Mesothelial cell of epicardium (in vitro differentiated cells): ENCODE results near the gene PELO. TPM values are rescaled to one million over a fixed set of nuclear protein-coding genes. Genes with fewer than 3 reads are reported as not detected.

Source experiments
- DNase-seq, 2 experiments: peaks; one replicate each; pipeline ENCODE4 v3.0.0; 2021; ENCODE audit warnings: low spot score in 2 of 2; ENCODE audit not compliant: unreplicated experiment in 2 of 2
- H3K27ac Mint-ChIP-seq: 2 replicates; pipeline ENCODE4 v1.8.0; 2021; ENCODE audit warnings: mixed read lengths
- H3K27me3 Mint-ChIP-seq: 2 replicates; pipeline ENCODE4 v1.8.0; 2021; ENCODE audit warnings: low read depth, mixed read lengths
- H3K36me3 Mint-ChIP-seq: 2 replicates; pipeline ENCODE4 v1.8.0; 2021; ENCODE audit warnings: mixed read lengths
- H3K4me1 Mint-ChIP-seq: 2 replicates; pipeline ENCODE4 v1.8.0; 2021; ENCODE audit warnings: mixed read lengths
- H3K4me3 Mint-ChIP-seq: 2 replicates; pipeline ENCODE4 v1.8.0; 2021; ENCODE audit warnings: mild to moderate bottlenecking, moderate library complexity, mixed read lengths
- H3K9me3 Mint-ChIP-seq: 2 replicates; pipeline ENCODE4 v1.8.0; 2021; ENCODE audit warnings: mixed read lengths
- CTCF ChIP-seq: fragments of 200-600 bp; sonication (generic); IDR thresholded peaks from one replicate; pipeline ENCODE4 v1.5.0; 2021; ENCODE audit warnings: antibody characterized with exemption; ENCODE audit not compliant: unreplicated experiment
- total RNA-seq: library from RNA; stranded (reverse); gene quantifications from 3 replicates; pipeline ENCODE4 v1.2.1, GENCODE V29; 2021

Gene PELO
- total RNA-seq, 1 donor from 2014 or later: 14.0 TPM

DNA sequence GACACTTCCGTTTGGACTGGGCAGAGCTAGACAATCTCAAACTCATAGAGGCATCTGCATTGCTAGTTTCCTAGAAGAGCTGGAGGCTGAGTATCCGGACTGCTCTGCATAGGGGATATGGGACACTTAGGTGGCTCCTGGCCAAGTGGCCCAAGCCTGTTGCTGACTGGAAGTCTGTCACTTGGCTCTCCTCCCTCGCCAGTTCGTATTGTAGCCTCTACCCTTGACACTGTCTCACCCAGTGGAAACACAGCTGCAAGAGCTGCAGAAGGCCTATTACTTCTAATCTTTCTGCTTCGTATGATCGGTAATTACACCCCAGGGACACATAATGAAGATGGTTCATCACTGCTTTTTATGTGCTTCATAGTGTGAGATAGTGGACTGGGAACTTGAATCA, 34.7 kb downstream of the PELO start:
- no peak for DNase-seq
- Mint-ChIP-seq H3K27me3 (no peaks in the 10 kb centered on the region), H3K36me3 (no peaks in the 10 kb centered on the region), H3K9me3 (peaks cover 6% of the 10 kb centered on the region), H3K27ac (no peak overlapping the region), H3K4me3 (no peak overlapping the region), H3K4me1 (no peaks in the 10 kb centered on the region)
- no peak for TF ChIP-seq CTCF

DNA sequence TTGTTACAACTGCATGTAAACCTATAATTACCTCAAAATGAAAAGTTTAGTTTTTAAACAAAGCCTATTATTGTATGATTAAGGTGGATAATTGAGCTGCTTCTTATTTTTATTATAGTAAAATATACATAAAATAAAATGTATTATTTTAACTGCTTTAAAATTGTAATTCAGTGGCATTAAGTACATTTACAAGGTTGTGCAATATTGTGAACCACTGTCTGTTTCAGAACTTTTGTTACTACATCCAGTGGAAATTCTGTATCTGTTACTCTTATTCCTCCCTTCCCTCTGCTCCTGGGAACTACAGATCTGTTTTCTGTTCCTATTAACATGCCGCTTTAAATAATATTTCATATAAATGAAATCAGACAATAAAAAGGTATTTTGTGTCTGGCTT, 37.1 kb downstream of the PELO start:
- no peak overlapping the region for H3K27ac Mint-ChIP-seq
- H3K4me3 Mint-ChIP-seq: no peak overlapping the region
- peaks cover 12% of the 10 kb centered on the region for H3K9me3 Mint-ChIP-seq
- no peaks in the 10 kb centered on the region for H3K27me3 Mint-ChIP-seq
- TF ChIP-seq CTCF: no peak
- no peak for DNase-seq
- no peaks in the 10 kb centered on the region for H3K4me1 Mint-ChIP-seq
- no peaks in the 10 kb centered on the region for H3K36me3 Mint-ChIP-seq

GRCh38 chr5:52825826-52826225, 38.1 kb downstream of the PELO start:
- peaks cover 12% of the 10 kb centered on the region for H3K9me3 Mint-ChIP-seq
- no peaks in the 10 kb centered on the region for H3K27me3 Mint-ChIP-seq
- no peak for TF ChIP-seq CTCF
- no peak overlapping the region for H3K4me3 Mint-ChIP-seq
- H3K4me1 Mint-ChIP-seq: no peaks in the 10 kb centered on the region
- no peaks in the 10 kb centered on the region for H3K36me3 Mint-ChIP-seq
- H3K27ac Mint-ChIP-seq: no peak overlapping the region
- no peak for DNase-seq

DNA sequence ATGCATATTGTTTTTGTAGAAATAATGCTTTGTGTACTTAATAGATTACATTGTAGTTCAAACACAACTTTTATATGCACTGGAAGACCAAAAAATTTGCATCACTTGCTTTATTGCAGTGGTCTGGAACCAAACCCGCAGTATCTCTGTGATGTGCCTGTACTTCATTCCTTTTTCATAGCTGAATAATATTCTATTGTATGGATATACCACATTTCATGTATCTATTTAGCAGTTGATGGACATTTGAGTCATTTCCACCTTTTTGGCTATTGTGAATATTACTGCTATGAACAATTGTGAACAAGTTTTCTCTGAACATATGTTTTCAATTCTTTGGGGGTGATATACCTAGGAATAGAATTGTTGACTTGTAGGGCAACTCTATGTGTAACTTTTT, 40.1 kb downstream of the PELO start:
- Mint-ChIP-seq H3K4me1 (no peaks in the 10 kb centered on the region), H3K9me3 (peaks cover 12% of the 10 kb centered on the region), H3K4me3 (no peak overlapping the region), H3K36me3 (no peaks in the 10 kb centered on the region), H3K27ac (no peak overlapping the region), H3K27me3 (no peaks in the 10 kb centered on the region)
- DNase-seq: no peak
- TF ChIP-seq CTCF: no peak

DNA sequence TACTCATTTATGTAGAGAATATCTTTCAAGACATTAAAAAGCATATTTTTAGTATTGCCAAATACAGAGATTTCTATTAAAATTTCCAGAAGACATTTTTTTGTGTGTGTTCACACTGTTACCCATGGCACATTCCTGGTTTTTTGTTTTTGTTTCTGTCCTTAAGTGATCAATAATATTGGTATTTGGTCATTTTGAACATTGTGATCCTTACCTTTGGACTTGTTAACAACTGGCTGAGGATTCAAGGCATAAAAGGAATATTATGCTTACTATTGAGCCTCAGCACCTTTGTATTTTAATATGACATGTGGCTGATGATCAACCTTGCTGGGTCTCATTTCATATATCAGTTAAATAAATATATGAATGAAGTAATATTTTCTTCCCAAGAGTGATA, 41.9 kb downstream of the PELO start:
- DNase-seq: no peak
- Mint-ChIP-seq H3K4me1 (no peaks in the 10 kb centered on the region), H3K9me3 (peaks cover 12% of the 10 kb centered on the region), H3K27me3 (no peaks in the 10 kb centered on the region), H3K4me3 (no peak overlapping the region), H3K27ac (no peak overlapping the region), H3K36me3 (no peaks in the 10 kb centered on the region)
- no peak for TF ChIP-seq CTCF

GRCh38 chr5:52830650-52831049, 42.9 kb downstream of the PELO start:
- no peak for DNase-seq
- Mint-ChIP-seq H3K36me3 (no peaks in the 10 kb centered on the region), H3K9me3 (peaks cover 12% of the 10 kb centered on the region), H3K4me1 (no peaks in the 10 kb centered on the region), H3K27me3 (no peaks in the 10 kb centered on the region), H3K27ac (no peak overlapping the region), H3K4me3 (no peak overlapping the region)
- TF ChIP-seq CTCF: no peak
